Measurements from ENCODE around the gene RNF217.
A peak's percentile ranks its signal among the peaks of the same experiment; 100 is the strongest.
"Not testable (repeated sequence)": the region's sequence is repeated elsewhere in the genome, so short reads cannot be mapped to it uniquely, and the experiment has no call there.

RNF217 gene

GRCh38 chr6:125066140-125066539, 103.9 kb downstream of the RNF217 start:
- DNase-seq = no peak

GRCh38 chr6:125066964-125067363, 104.7 kb downstream of the RNF217 start:
- peak; percentile 30 for DNase-seq

- no peak for DNase-seq
Observed at GRCh38 chr6:125067552-125067951, 105.3 kb downstream of the RNF217 start.

GRCh38 chr6:125073071-125073470, 110.8 kb downstream of the RNF217 start:
- DNase-seq = no peak

GRCh38 chr6:125074120-125074519, 111.9 kb downstream of the RNF217 start:
- DNase-seq = no peak

- DNase-seq = not testable (repeated sequence)
Observed at GRCh38 chr6:125075073-125075472, 112.8 kb downstream of the RNF217 start.

GRCh38 chr6:125075741-125076481, 113.7 kb downstream of the RNF217 start:
- no peak for DNase-seq

- no peak for DNase-seq
Observed at GRCh38 chr6:125076482-125076742, 114.2 kb downstream of the RNF217 start.

GRCh38 chr6:125077453-125077852, 115.2 kb downstream of the RNF217 start:
- no peak for DNase-seq

GRCh38 chr6:125078602-125079321, 116.5 kb downstream of the RNF217 start:
- no peak for DNase-seq

- no peak for DNase-seq
Observed at GRCh38 chr6:125082908-125083683, 120.9 kb downstream of the RNF217 start.

- no peak for DNase-seq
Observed at GRCh38 chr6:125083684-125083990, 121.4 kb downstream of the RNF217 start.

GRCh38 chr6:125086716-125087115, 124.5 kb downstream of the RNF217 start:
- DNase-seq = no peak

GRCh38 chr6:125088963-125089362, 126.7 kb downstream of the RNF217 start:
- DNase-seq = no peak

GRCh38 chr6:125094563-125094962, 132.3 kb downstream of the RNF217 start:
- DNase-seq = no peak

- no peak for DNase-seq
Observed at GRCh38 chr6:125095580-125096301, 133.5 kb downstream of the RNF217 start.

GRCh38 chr6:125097186-125097585, 134.9 kb downstream of the RNF217 start:
- no peak for DNase-seq

- no peak for DNase-seq
Observed at GRCh38 chr6:125098253-125098652, 136.0 kb downstream of the RNF217 start.

GRCh38 chr6:125099211-125100073, 137.2 kb downstream of the RNF217 start:
- peak; percentile 25 for DNase-seq

GRCh38 chr6:125100074-125100652, 137.9 kb downstream of the RNF217 start:
- DNase-seq = no peak

- no peak for DNase-seq
Observed at GRCh38 chr6:125101128-125101527, 138.9 kb downstream of the RNF217 start.

GRCh38 chr6:125101631-125102030, 139.4 kb downstream of the RNF217 start:
- DNase-seq = no peak

Measured in activated CD4-positive, alpha-beta T cell treated with anti-CD3 and anti-CD28 coated beads, Interleukin-2, Interleukin-6, amounts not matched to agents 100 ng/mL and 50 ng/mL, durations not matched to agents 16 hours and 8 hours (primary cell).